ENCODE measurements around the gene CFB.
"Not testable (repeated sequence)": the region's sequence is repeated elsewhere in the genome, so short reads cannot be mapped to it uniquely, and the experiment has no call there.

The CFB gene

GRCh38 chr6:31915351-31915750, 30.5 kb upstream of the CFB start:
- no peak for DNase-seq

DNA sequence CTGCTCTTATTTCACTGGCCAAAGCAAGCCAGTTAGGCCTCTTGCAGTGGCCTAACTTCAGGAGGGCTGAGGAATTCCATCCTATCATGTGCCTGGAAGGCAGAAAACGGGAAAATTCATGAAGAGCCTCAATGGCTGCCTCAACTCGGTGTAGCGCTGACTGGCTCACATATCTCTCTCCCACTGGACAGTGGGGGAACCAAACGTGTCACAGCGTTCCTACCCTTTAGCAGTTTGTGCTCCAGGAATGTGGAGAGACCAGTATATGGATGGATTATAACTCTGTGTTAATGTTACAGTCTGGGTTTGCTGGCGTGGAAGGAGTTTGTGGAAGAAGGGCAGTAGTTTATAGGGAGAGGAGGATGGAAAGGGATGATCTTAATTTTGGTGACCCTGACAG, 30.1 kb upstream of the CFB start:
- no peak for DNase-seq

DNA sequence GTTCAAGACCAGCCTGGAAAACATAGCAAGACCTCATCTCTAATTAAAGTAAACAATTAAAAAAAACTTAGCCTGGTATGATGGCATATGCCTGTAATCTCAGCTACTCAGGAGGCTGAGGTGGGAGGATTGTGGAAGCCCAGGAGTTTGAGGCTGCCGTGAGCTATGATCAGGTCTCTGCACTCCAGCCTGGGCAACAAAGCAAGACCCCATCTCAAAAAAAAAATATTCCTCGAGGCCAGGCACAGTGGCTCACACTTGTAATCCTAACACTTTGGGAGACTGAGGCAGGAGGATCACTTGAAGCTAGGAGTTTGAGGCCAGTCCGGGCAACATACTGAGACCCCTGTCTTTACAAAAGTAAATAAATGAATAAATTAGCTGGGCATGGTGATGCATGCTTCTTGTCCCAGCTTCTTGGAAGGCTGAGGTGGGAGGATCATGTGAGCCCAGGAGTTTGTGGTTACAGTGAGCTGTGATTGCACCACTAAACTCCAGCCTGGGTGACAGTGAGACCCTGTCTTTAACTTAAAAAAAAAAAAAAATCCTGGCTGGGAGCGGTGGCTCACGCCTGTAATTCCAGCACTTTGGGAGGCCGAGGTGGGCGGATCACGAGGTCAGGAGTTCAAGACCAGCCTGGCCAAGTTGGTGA, 27.7 kb upstream of the CFB start:
- no peak for DNase-seq

DNA sequence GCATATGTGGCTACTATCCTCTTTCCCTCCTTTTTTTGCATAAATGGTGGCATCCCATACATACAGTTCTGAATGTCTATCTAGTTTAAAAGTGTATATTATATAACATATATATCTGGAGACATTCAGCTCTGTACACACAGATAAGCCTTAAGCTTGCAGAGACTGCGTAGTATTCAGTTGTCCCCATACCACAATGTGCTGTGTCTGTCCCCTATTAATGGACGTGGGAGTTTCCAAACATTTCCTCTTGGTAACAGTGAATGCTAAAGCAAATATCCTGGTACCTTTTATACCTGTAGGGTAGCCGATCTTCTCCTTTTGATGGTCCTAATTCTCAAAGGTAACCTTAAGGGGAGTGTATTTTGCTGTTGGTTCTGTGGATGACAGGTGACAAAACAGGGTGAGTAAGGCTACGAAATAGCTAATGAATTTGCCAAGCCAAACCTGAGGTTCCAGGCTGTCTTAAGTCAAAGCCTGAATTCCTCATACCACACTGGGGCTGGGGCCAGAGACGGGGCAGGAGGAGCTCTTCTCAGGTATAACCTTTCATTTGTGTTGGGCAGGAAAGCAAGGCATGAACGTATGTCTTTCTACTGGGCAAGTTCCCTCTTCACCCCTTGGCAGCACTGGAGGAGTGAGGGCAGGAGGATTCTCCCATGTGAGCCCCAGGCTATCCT, 26.1 kb upstream of the CFB start:
- no peak for DNase-seq

- DNase-seq: no peak
Observed at GRCh38 chr6:31920811-31921210, 25.1 kb upstream of the CFB start.

GRCh38 chr6:31922942-31923341, 23.0 kb upstream of the CFB start:
- DNase-seq: no peak

DNA sequence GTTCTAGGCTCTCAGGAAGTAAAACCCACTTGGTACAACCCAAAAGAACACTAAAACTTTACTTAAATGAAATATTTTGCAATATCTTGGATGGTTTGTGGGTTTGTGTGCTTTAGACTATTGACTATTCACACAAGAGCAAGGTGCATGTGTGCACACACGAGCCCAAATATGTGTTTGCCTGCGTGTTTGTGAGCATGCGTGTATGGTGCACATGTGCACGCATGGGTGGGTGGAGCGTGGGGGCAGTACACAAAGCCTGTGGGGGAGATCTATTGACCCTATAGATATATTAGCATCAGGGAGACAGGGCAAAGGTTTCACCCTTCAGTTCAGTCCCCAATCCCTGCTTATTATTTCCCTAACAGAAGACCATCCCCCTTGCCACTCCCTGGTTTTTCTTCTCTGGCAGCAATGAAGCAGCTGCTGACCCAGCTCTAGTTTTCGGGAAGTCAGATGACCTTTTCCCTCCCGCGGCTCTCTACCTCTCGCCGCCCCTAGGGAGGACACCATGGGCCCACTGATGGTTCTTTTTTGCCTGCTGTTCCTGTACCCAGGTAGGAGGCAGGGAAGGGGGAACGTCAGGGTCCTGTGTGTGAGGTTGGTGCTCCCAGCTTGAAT, 18.5 kb upstream of the CFB start, which contains the start of gene C2:
TSS of gene C2 (plus strand) at position 476 of the 621 bp plus-strand sequence. CDS start at position 512, 36 bp downstream.
- DNase-seq: no peak

- DNase-seq: no peak
Observed at GRCh38 chr6:31927863-31928671, 17.8 kb upstream of the CFB start.

DNA sequence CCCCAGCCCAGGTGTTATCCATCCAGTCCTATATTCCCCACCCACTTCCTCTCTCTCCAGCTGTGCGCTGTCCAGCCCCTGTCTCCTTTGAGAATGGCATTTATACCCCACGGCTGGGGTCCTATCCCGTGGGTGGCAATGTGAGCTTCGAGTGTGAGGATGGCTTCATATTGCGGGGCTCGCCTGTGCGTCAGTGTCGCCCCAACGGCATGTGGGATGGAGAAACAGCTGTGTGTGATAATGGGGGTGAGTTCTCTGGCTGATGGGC, 17.3 kb upstream of the CFB start:
- DNase-seq: no peak

GRCh38 chr6:31930962-31931361, 14.9 kb upstream of the CFB start:
- DNase-seq: no peak

DNA sequence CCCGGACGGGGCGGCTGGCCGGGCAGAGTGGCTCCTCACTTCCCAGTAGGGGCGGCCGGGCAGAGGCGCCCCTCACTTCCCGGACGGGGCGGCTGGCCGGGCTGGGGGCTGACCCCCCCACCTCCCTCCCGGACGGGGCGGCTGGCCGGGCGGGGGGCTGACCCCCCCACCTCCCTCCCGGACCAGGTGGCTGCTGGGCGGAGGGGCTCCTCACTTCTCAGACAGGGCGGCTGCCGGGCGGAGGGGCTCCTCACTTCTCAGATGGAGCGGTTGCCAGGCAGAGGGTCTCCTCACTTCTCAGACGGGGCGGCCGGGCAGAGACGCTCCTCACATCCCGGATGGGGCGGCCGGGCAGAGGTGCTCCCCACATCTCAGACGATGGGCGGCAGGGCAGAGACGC, 13.8 kb upstream of the CFB start:
- DNase-seq: not testable (repeated sequence)

- DNase-seq: no peak
Observed at GRCh38 chr6:31933537-31933936, 12.4 kb upstream of the CFB start.

GRCh38 chr6:31935021-31935420, 10.9 kb upstream of the CFB start:
- DNase-seq: no peak

DNA sequence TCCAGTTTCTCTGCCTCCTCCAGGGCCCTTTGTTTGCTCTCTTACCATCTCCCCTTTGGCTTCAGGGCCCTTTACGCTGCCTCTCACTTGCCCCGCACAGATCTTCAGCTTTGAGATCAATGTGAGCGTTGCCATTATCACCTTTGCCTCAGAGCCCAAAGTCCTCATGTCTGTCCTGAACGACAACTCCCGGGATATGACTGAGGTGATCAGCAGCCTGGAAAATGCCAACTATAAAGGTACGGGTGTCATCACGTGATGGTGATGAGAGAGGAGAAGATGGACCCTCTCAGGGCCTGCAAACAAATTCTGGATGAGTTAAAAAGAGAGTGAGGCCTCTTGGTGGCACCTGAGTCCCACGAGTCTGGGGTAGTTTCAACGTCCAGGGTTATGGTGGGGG, 10.1 kb upstream of the CFB start:
- no peak for DNase-seq

DNA sequence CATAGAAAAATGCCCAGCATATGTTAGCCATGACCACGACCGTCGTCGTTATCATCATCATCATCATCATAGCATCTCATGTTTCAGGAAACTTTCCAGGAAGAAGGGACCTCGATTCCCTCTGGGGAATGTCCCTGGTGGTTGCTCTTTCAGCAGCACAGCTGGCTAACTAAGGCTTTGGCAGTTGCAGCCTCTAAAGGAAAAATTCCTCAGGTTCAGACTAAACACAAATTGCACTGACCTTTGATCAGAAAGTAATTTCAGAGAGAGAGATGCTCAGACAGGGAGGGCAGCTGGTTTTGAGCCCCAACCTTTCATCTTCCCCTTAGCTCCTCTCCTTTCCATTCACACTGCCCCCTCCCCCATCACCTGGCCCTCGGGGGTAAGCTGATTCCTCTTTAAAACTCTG, 5.6 kb upstream of the CFB start:
- DNase-seq: no peak

DNA sequence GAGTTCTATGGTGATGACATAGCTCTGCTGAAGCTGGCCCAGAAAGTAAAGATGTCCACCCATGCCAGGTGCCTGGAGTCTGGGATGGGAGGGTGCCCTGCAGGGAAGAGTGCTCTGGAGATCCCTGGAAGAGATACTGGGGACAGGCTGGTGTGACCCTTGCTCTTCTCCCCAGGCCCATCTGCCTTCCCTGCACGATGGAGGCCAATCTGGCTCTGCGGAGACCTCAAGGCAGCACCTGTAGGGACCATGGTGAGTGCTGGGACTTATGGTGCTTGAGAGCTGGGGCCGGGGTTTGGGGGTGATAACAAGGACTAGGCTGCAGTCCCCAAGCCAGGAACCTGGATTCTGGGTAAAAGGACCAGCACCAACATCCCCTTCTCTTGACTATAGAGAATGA, 2.2 kb upstream of the CFB start:
- no peak for DNase-seq

DNA sequence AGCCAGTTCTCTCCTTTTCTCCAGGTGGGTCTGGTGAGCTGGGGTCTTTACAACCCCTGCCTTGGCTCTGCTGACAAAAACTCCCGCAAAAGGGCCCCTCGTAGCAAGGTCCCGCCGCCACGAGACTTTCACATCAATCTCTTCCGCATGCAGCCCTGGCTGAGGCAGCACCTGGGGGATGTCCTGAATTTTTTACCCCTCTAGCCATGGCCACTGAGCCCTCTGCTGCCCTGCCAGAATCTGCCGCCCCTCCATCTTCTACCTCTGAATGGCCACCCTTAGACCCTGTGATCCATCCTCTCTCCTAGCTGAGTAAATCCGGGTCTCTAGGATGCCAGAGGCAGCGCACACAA, 765 bp upstream of the CFB start:
- no peak for DNase-seq

- DNase-seq: no peak
Observed at GRCh38 chr6:31946370-31946885, 533 bp downstream of the CFB start.

- no peak for DNase-seq
Observed at GRCh38 chr6:31947070-31947675, 1.3 kb downstream of the CFB start.

- DNase-seq: no peak
Observed at GRCh38 chr6:31947864-31948263, 2.0 kb downstream of the CFB start.

DNA sequence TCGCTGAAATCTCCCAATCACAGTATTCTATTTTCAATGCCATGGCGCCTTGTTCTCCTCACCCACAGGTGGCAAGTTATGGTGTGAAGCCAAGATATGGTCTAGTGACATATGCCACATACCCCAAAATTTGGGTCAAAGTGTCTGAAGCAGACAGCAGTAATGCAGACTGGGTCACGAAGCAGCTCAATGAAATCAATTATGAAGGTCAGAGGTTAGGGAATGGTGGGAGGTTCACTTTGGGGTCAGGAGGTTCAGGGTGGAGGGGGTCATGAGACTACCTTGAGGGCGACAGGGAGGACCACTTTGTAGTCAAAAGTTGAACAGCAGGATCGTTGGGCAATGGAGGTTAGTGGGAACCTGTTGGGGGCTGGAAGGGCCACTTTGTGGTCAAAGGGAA, 2.4 kb downstream of the CFB start:
- DNase-seq: no peak

DNA sequence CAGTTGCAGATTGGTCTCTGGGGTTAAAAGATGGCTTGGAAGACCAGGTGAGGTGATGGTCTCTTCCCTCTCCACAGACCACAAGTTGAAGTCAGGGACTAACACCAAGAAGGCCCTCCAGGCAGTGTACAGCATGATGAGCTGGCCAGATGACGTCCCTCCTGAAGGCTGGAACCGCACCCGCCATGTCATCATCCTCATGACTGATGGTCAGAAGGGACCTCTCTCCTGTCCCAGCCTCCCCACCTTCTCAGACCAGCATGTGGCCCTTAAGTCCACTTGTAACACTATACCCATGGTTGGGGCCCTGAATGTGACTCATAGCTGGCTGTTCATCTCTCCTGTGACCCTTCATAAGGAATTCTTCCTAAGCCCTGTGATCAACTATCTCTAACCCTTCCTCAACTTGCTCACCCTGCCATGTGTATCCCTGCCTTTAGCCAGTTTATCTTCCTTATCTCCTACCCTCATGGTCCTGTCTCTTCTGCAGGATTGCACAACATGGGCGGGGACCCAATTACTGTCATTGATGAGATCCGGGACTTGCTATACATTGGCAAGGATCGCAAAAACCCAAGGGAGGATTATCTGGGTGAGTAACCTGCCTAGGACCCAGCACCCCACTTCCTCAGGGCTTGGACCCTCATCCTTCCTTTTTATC, 3.0 kb downstream of the CFB start:
- no peak for DNase-seq

All from activated gamma-delta T cell treated with Interleukin-2 at 50 U/mL for 16 hours (primary cell).